ENCODE data around the gene RGS3.

The RGS3 gene

DNA sequence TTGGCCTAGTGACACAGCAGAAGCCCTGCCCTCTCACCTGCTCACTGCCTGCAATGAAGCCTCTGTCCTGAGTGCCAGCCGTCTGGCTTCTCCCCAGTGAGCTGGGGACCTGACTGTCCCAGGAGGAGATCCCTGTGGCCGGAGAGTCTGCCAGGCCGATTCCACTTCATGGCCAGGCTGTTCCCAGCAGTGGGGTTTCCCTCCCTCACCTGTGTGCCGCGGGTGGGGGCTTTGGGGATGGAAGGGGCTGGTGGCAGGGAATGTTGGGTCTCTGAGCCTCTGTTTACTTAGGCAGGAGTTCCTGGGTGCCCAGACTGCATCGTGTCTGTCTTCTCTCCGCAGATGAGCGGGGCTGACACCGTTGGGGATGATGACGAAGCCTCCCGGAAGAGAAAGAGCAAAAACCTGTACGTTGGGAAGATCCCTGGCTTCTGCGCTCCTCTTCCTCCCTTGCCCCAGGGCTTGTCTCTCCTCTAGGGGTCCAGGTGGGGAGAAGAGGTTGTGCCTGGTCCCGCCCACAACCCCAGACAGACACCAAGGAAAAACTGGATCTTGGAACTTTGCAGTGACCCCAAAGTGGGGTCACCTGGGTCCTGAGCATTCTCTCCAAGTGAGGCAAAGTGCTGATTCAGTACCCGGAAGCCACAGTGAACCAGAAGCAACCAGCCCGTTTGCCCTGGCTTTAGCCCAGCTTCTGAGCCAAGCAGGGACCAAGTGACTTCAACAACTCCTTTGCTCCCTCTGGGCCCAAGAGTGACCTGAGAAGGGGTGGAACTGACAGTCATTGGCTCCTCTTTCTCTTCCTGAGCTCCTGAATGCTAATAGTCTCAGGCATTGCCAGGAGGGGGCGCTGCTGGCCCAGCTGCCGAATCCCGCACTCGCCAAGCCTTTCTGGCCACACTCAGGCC lies 127.7 kb downstream of the RGS3 start:
- no peak overlapping the region for H3K4me3 ChIP-seq (ENCODE audit: low read length)
- TF ChIP-seq, protein P1, sequence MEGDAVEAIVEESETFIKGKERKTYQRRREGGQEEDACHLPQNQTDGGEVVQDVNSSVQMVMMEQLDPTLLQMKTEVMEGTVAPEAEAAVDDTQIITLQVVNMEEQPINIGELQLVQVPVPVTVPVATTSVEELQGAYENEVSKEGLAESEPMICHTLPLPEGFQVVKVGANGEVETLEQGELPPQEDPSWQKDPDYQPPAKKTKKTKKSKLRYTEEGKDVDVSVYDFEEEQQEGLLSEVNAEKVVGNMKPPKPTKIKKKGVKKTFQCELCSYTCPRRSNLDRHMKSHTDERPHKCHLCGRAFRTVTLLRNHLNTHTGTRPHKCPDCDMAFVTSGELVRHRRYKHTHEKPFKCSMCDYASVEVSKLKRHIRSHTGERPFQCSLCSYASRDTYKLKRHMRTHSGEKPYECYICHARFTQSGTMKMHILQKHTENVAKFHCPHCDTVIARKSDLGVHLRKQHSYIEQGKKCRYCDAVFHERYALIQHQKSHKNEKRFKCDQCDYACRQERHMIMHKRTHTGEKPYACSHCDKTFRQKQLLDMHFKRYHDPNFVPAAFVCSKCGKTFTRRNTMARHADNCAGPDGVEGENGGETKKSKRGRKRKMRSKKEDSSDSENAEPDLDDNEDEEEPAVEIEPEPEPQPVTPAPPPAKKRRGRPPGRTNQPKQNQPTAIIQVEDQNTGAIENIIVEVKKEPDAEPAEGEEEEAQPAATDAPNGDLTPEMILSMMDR (conservative IDR thresholded peaks at IDR 0.05; ENCODE audit: low read depth, low read length): peak; percentile 90
- no peak for DNase-seq (ENCODE audit: low read depth)

DNA sequence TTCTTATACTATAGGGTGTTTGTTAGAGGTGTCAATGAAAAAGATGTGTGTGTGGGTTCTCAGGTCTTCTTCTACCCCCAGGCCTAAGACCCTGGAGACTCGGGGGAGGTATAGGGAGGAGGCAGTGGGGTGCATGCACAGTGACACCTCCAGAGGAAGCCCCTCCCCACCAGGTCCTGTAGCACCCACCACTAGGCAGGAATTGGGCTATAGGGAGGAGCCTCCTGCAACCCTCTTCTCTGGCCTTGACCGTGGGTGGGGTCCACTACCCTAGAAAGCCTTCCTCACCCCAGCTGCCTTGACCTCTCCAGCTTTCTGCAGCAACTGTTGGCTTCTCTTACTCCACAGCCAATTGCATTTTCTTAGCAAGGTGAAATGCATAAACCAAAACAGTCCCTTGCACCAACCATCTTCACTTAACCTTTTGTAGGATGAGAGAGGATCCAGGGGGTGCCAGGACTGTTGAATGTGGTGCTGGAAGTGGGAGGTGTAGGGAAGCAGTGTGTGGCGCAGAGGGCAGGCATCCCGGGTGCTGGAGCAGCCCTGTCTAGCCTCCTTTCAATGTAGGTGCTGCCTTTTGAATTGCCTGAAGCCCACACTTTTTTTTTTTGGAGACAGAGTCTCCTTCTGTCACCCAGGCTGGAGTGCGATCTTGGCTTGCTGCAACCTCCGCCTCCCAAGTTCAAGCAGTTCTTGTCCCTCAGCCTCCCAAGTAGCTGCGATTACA lies 128.5 kb downstream of the RGS3 start:
- no peak for DNase-seq (ENCODE audit: low read depth)
- no peak overlapping the region for H3K4me3 ChIP-seq (ENCODE audit: low read length)
- TF ChIP-seq, protein P1 (conservative IDR thresholded peaks at IDR 0.05; ENCODE audit: low read depth, low read length): no peak

DNA sequence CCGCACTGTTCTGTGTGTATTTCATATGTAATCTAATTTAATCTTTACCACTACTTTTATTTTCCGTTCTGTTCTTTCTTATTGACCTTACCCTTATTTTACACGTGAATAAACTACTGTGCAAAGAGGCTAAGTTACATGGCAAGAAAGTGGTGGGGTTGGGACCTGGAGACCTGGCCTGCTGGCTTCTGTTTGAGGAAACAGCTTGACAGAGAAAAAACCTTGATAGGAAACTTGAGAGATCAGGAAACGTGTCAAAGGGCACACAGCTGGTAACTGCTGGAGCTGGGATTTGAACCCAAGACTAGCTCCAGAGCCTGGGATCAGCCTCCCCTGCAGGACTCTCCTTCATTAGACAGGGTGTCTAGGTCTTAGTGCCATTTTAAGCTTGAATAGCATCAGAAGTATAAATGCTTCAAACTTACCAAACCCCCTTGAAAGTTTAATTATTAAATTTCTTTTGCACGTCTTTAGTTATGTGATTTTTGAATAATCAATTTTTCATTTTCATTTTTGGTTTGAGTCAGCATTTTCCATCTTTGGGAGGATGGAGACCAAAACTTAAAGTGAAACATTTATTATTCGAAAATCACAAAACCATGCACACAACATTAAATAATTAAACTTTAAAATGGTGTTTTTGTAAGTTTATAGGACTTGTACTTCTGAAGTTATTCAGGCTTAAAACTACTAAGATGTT lies 129.5 kb downstream of the RGS3 start:
- DNase-seq (ENCODE audit: low read depth): no peak
- TF ChIP-seq, protein P1 (conservative IDR thresholded peaks at IDR 0.05; ENCODE audit: low read depth, low read length): no peak
- H3K4me3 ChIP-seq (ENCODE audit: low read length): peak overlapping the region; percentile 33

DNA sequence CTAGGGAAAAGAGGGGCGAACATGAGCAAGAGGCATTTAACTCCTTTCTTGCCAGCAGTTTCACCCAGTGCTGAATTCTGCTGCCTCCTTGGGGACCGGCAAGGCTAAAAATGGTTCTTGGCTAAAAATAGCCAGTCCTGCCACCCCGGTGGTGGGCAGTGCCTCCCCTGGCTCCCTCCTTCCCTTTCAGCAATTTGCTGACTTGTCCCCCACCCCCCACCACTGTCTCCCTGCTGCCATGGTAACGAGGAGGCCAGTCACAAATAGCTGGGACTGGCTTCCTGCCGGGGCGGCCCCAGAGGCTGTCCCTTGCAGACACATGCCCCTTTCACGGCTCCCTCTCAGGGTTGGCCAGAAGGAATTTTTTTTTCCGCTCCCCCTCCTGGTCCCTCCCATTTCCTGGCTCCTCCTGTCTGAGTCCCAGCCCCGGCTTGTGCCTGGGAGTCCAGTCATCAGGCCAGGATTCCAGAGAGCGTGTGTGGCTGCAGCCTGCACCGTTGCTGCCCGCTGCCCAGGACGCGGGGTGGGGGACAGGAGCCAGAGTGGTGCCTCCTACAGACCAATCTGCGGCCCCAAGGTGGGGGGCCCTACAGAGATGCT lies 130.3 kb downstream of the RGS3 start:
- H3K4me3 ChIP-seq (ENCODE audit: low read length): peak overlapping the region; percentile 97
- TF ChIP-seq, protein P1 (conservative IDR thresholded peaks at IDR 0.05; ENCODE audit: low read depth, low read length): no peak
- peak; percentile 97 for DNase-seq (ENCODE audit: low read depth)

DNA sequence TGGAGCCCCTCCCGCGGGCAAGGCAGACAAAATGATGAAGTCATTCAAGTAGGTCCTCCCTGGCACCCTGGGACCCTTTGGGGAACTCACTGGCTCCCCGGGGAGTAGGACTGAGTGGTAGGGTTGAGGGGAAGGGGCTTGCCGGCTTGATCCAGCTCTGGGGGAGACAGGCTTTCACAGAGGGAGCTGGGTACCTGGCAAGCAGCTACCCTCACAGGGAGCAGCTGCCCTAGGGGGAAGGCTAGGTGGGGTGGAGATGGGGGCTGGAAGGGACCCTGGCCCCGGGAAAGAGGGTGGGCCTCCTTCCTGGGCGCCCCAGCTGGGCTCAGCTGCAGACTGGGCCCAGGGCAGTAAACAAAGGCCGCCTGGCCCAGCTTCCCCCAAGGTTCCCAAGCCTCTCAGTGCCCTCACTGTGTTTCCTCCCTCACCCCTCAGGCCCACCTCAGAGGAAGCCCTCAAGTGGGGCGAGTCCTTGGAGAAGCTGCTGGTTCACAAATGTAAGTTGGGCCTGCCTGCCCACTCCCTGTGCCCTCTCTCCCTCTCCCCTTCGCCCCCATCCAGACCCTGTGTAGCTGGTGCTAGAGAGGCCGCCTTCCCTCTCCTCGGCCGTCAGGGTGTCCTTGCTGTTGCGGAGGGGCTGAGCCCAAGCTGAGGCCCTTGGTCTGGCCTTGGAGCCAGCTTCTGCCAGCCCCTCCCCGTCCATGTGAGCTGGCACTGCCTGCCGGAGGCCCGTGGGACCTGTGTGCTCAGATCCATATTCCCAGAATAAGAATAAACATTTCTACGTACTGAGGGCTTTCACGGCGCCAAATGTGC lies 131.2 kb downstream of the RGS3 start:
- TF ChIP-seq, protein P1 (conservative IDR thresholded peaks at IDR 0.05; ENCODE audit: low read depth, low read length): no peak
- DNase-seq (ENCODE audit: low read depth): no peak
- H3K4me3 ChIP-seq (ENCODE audit: low read length): peak overlapping the region; percentile 97

All from retinal pigment epithelial cell (primary cell).